GM21723 (cell line): ENCODE results near the gene COX4I1.

Experiments
- ATAC-seq: cut with Tn5 transposase; IDR thresholded peaks from one replicate; pipeline ENCODE4 v1.9.1; 2021; ENCODE audit warnings: mild to moderate bottlenecking, moderate library complexity; ENCODE audit not compliant: unreplicated experiment

COX4I1 gene

DNA sequence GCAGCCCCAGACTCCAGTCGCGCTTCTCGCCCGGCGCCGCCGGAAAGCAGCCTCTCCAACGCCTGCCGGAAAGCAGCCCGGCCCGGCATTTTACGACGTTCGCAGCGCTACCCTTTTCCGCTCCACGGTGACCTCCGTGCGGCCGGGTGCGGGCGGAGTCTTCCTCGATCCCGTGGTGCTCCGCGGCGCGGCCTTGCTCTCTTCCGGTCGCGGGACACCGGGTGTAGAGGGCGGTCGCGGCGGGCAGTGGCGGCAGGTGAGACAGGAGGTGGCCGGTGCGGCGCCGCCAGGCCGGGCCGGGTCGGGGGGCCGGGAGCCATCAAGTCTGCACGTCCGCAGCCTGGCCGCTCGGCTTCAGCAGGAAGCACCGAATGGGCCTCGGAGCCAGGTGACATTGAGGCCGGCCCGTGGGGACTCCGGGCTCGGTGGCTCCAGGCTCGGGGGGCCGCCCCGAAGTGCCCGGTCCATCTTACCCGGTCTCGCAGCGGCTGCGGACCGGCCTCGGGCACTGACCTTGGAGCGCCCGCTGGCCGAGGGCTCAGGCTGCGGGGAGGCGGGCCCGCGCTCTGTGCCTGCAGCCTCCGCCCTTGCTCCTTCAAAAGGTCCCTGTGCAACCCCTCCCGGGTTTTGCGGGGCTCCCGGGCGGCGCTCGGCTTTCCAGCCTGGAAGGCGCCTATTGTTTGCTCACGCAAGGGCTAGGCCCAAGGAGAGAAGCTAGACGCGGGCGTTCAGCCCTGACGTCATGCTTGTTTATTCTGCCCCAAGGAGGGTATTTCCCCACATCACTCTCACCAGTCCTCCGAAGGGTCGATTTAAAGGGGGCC lies at the start of gene COX4I1, which contains the start of gene EMC8:
Gene COX4I1, plus strand, starts transcription at position 199 of the 824 bp plus-strand sequence. CDS start 1,511 bp downstream, outside the sequence.
Gene EMC8, minus strand, starts transcription at position 48 of the 824 bp plus-strand sequence. CDS start 249 bp downstream, outside the sequence.
- ATAC-seq = peak; percentile 78

- ATAC-seq = no peak
Measured at GRCh38 chr16:85749771-85750145, 49.7 kb upstream of the COX4I1 start.

- no peak for ATAC-seq
Measured at GRCh38 chr16:85750146-85750826, 49.2 kb upstream of the COX4I1 start.

DNA sequence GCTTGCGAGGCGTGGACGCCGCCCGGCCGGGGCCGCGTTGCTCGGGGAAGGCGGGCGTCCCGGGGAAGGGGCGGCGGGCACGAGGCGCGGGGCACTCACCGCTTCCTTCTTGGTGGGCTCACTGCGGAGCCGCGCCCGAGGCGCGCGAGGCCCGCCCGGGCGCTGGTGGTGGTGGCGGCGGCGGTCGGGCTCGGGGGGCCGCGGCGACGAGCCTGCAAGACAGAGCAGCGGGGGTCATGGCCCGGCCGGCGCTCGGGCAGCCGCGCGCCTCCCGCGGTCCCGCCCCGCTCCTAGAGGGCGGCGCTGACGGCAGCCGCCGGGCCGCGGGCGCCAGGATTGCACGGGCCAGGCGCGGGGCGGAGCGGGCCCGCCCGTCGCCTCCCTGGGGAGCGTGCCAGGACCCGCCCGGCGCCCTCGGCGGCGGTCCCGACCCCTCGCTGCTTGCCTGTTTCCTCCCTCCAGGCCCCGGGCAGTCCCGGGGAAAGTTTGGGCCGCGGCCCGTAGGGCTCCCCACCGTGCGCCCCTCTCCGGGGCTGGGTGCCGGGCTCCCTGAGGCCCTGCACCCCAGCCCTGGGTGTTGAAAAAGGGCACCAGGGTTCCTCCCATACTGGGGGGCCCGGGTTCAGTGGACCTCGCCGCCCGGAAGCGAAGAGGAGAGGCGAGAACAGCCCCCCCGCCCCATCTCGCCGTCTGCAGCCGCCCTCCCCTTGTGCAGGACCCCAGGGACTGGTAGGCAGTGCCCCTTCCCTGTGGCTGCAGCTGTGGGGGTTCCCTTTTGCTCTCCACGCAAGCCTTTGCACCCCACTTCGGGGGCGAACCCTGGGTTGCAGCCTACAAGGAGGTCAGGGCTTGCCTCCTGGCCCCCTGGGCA lies 48.4 kb upstream of the COX4I1 start, which contains the start of gene C16orf74:
Gene C16orf74, minus strand, starts transcription at position 270 of the 871 bp plus-strand sequence. CDS start 15,879 bp downstream, outside the sequence.
- peak; percentile 48 for ATAC-seq

DNA sequence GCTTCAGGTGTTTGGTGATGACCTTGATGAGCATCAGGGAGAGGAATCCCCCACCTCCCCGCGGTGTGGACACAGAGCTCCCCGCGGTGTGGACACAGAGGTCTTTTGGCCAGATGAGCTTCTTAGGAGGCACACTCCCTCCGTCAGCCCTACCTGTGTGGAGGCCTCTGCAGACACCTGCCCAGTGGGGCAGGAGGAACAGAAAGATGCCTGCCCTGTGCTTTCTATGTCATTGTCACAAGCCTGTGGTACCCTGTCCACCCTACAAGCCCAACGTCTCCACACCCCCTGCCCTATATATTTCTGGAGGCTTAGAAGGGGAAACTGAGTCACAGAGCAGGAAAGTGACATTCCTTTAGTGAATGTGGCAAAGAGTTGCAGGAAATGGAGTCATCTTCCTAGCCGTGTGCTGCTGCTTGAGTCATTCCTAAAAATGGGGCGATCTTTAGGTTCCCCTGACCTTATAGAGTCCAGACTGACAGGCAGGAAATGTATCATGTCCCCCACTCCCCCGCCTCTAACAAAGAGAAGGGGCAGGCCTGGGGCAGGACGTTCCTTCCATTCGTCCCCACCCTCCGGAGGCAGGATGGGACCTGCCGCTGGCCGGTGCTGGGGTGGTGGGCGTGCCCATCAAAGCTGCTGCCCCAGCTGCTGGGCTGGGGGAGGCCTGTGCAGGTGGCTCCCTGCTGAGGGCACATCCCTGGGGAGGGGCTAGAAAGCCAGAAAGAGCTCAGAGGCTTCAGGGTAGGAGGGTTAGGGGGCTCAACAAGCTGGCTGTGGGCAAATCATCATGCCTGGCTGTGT lies 47.6 kb upstream of the COX4I1 start:
- ATAC-seq = no peak

GRCh38 chr16:85752511-85753420 lies 46.7 kb upstream of the COX4I1 start:
- ATAC-seq = no peak

- no peak for ATAC-seq
Measured at GRCh38 chr16:85753559-85753958, 45.9 kb upstream of the COX4I1 start.

DNA sequence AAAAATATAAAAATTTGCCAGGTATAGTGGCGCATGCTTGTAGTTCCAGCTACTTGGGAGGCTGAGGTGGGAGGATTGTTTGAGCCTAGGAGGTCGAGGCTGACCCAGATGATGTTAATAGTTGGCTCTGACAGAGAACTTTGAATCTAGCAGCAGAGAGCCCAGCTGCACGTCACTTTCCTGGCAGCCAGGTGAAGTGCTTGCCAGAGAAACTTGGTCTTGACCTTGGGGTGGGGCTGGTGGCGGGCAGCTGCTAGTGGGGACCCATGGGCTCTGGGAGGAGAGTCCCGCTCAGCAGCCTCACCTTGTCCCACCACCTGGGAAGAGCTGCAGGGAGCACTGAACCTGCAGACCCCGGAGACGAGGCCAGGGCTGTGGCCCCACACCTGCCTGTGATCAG lies 45.5 kb upstream of the COX4I1 start:
- no peak for ATAC-seq

DNA sequence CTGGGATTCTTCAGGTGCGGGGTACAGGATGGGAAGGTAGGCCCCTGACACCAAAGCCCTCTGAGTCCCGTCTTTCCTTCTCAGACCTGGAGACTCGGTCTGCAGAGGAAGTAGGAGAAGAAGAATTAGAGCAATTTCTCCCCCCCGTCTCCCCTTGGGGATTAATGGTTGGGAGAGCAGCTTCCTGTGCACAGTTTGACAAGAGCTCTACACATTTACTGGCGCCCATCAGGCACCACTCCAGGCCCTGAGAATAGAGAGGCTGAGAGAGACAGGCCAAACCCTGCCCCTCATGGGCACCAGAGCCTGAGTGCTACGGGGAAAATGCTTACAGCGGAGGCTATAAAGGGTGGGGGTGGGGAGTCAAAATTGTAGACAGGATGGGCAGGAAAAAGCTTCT lies 45.1 kb upstream of the COX4I1 start:
- no peak for ATAC-seq

DNA sequence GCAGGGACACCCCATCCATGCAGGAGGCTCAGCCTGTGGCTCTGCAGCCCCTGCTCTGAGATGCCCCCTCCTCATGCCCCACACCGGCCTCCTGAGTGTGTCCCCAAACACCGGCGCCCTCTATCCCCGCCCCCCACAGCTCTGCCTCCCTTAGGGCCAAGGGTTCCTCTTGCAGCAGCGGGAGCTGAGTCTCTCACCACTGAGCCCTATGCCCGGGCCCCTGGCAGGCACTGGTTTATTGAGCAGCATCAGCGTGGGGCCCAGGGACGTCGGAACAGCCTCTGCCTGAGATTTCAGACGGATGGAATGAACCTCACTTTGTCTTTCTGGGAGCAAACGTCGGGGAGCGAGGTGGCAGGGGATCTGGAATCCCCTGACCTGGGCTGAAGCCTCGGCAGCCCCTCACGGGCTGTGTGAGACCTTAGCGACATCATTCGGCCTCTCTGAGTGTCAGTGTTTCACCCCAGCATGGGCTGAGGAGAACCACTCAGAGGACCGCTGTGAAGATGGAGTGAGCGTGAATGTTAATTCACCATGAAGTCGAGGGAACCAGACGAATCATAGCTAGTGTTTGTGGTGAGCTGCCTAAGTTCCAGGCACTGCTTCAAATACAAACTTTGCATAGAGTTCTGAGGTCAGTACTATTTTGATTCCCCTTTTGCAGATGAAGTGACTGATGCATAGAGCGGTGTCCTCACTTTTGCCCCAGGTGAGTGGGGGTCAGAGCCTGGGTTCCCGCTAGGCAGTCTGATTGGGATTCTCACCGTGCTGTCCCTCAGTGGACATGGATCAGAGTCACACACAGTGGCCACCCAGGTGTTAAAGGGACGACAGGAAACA lies 43.3 kb upstream of the COX4I1 start:
- peak; percentile 46 for ATAC-seq

- no peak for ATAC-seq
Measured at GRCh38 chr16:85757341-85757822, 42.1 kb upstream of the COX4I1 start.

GRCh38 chr16:85759136-85759535 lies 40.4 kb upstream of the COX4I1 start:
- ATAC-seq = no peak

GRCh38 chr16:85759631-85760419 lies 39.7 kb upstream of the COX4I1 start:
- ATAC-seq = no peak

GRCh38 chr16:85761861-85762260 lies 37.6 kb upstream of the COX4I1 start:
- ATAC-seq = no peak

DNA sequence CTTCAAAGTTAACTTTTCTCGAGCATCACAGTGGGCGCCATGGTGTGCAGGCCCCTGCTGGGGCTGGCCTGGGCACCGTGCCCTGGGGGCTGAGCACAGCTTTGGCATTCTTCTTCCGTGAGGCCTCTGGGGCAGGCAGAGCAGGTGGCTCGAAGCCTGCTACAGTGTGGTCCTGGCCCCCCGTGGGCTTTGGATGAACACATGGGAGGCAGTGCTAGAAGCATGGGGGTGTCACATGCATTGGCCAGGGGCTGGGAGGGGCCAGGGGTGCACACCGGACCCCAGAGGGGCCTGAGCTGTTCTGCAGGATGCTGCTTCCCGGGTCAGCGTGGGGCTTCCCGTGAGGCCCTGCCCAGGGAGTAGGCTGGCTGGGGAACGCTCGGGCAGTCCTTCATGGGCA lies 36.5 kb upstream of the COX4I1 start:
- no peak for ATAC-seq

GRCh38 chr16:85763616-85764015 lies 35.9 kb upstream of the COX4I1 start:
- ATAC-seq = no peak

DNA sequence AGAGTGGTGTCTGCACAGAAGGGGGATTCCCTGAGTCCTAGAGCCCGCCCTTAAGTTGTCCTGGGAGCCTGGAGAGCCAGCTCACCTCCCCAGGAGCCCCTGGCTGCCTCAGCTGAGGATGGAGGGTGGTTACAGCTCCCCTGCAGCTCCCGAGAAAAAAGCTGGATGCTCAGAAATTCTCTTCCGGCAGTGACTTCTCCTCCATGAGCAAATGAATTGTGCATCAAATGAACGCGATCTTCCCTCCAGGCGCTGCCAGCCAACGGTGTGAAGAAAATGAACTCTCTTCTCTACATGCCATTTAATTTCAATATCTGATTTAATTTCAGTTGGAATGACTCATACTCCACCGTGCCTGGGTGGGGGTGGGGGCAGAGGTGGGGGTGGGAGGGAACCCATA lies 34.3 kb upstream of the COX4I1 start:
- ATAC-seq = no peak
